HL-60/S4 treated with retinoic acid at 250 ng/mL for 4 days and 3 days (cell line): Measurements from ENCODE around the gene ZNF222.

Experiments
- in situ Hi-C: fragments of 300-500 bp; cut with MboI; formaldehyde crosslinking; loops from 2 replicates; pipeline ENCODE4 v1.7.0; 2022; ENCODE audit warnings: low sequenced_read_pairs

Gene ZNF222

GRCh38 chr19:44025217-44025936, at the start of gene ZNF222:
ZNF222 (plus strand) TSS chr19:44025379; CDS start chr19:44025437, 58 bp downstream.
- in situ Hi-C loops = no loop called here

GRCh38 chr19:43976732-43977131, 48.4 kb upstream of the ZNF222 start:
- in situ Hi-C loops = no loop called here

- in situ Hi-C loops = no loop called here
Measured at GRCh38 chr19:43983544-43983911, 41.7 kb upstream of the ZNF222 start.

- in situ Hi-C loops = no loop called here
Measured at GRCh38 chr19:43983912-43984686, 41.1 kb upstream of the ZNF222 start, which contains the start of gene ZNF155. ZNF155 (plus strand) TSS chr19:43984188; CDS start chr19:43988544, 4,356 bp downstream.

- in situ Hi-C loops = no loop called here
Measured at GRCh38 chr19:43984687-43985000, 40.5 kb upstream of the ZNF222 start.

GRCh38 chr19:43997631-43998290, 27.4 kb upstream of the ZNF222 start:
- in situ Hi-C loops = no loop called here

- in situ Hi-C loops = no loop called here
Measured at GRCh38 chr19:44002212-44002565, 23.0 kb upstream of the ZNF222 start.

- in situ Hi-C loops = no loop called here
Measured at GRCh38 chr19:44002566-44003460, 22.4 kb upstream of the ZNF222 start, which contains the start of gene ZNF230. ZNF230 (plus strand) TSS chr19:44002957; CDS start chr19:44007079, 4,122 bp downstream.

GRCh38 chr19:44003461-44004009, 21.6 kb upstream of the ZNF222 start:
- in situ Hi-C loops = no loop called here

GRCh38 chr19:44005973-44006372, 19.2 kb upstream of the ZNF222 start:
- in situ Hi-C loops = no loop called here

- in situ Hi-C loops = no loop called here
Measured at GRCh38 chr19:44007473-44007872, 17.7 kb upstream of the ZNF222 start.

GRCh38 chr19:44010468-44010867, 14.7 kb upstream of the ZNF222 start:
- in situ Hi-C loops = no loop called here

GRCh38 chr19:44019498-44019897, 5.7 kb upstream of the ZNF222 start:
- in situ Hi-C loops = no loop called here

- in situ Hi-C loops = no loop called here
Measured at GRCh38 chr19:44021221-44021620, 4.0 kb upstream of the ZNF222 start.

GRCh38 chr19:44024900-44025216, 321 bp upstream of the ZNF222 start:
- in situ Hi-C loops = no loop called here

- in situ Hi-C loops = no loop called here
Measured at GRCh38 chr19:44026622-44027021, 1.4 kb downstream of the ZNF222 start.

GRCh38 chr19:44032001-44032610, 6.9 kb downstream of the ZNF222 start:
- in situ Hi-C loops = no loop called here

GRCh38 chr19:44042147-44042546, 17.0 kb downstream of the ZNF222 start:
- in situ Hi-C loops = no loop called here

- in situ Hi-C loops = no loop called here
Measured at GRCh38 chr19:44050740-44051649, 25.8 kb downstream of the ZNF222 start.
